OCI-LY7 (cell line): ENCODE results near the gene RAD51B. TPM values are rescaled to one million over a fixed set of nuclear protein-coding genes. Genes with fewer than 3 reads are reported as not detected.

Source experiments
- BruUV-seq: library from RNA; stranded (reverse); fragments of 400-500 nt; replicated peaks from 2 replicates; lab custom pipeline; 2021; lab: Mats Ljungman, UMichigan
- CTCF ChIA-PET: fragments of 300-600 bp; sonication (Branson Sonifier 250); formaldehyde crosslinking; loops from one replicate; lab custom pipeline; 2022; ENCODE audit warnings: antibody characterized with exemption; ENCODE audit not compliant: unreplicated experiment; lab: Charles Lee
- POLR2A ChIA-PET: fragments of 300-600 bp; sonication (Branson Sonifier 250); formaldehyde crosslinking; loops from one replicate; lab custom pipeline; 2022; ENCODE audit warnings: antibody characterized with exemption; lab: Charles Lee
- DNase-seq: peaks from one replicate; pipeline ENCODE4 v3.0.0-alpha.2; 2015; ENCODE audit warnings: low spot score
- H2AFZ ChIP-seq: fragments of 200-600 bp; sonication (generic), shearing (Covaris generic); 2 replicates; pipeline ENCODE4 v1.6.1; 2014; ENCODE audit warnings: mild to moderate bottlenecking, antibody characterized with exemption, low read length, moderate library complexity
- H3K27ac ChIP-seq: fragments of 200-600 bp; sonication (generic); 2 replicates; pipeline ENCODE4 v1.5.1; 2014; ENCODE audit warnings: mixed run types, low read depth, mild to moderate bottlenecking, moderate library complexity, low read length, inconsistent platforms; ENCODE audit not compliant: poor library complexity, severe bottlenecking
- H3K36me3 ChIP-seq: fragments of 200-600 bp; sonication (generic); 2 replicates; pipeline ENCODE4 v1.6.1; 2014; ENCODE audit warnings: mild to moderate bottlenecking, antibody characterized with exemption, low read length, moderate library complexity, mixed read lengths; ENCODE audit not compliant: insufficient read depth
- H3K4me1 ChIP-seq: fragments of 200-600 bp; sonication (generic); 2 replicates; pipeline ENCODE4 v1.5.1; 2014; ENCODE audit warnings: mild to moderate bottlenecking, low read length; ENCODE audit not compliant: insufficient read depth, poor library complexity, severe bottlenecking
- H3K4me2 ChIP-seq: fragments of 200-600 bp; sonication (generic); 2 replicates; pipeline ENCODE4 v1.6.1; 2014; ENCODE audit warnings: mild to moderate bottlenecking, low read length
- H3K4me3 ChIP-seq: fragments of 200-600 bp; sonication (generic); 2 replicates; pipeline ENCODE4 v1.5.1; 2014; ENCODE audit warnings: mild to moderate bottlenecking, low read depth, low read length; ENCODE audit not compliant: poor library complexity, severe bottlenecking
- H3K79me2 ChIP-seq: fragments of 200-600 bp; sonication (generic); 2 replicates; pipeline ENCODE4 v1.6.1; 2016; ENCODE audit warnings: low read depth, mild to moderate bottlenecking, low read length, moderate library complexity, mixed read lengths; ENCODE audit not compliant: insufficient read depth
- H3K9me2 ChIP-seq: fragments of 200-600 bp; sonication (generic); 2 replicates; pipeline ENCODE4 v1.6.1; 2016; ENCODE audit warnings: mild to moderate bottlenecking, low read length, mixed read lengths; ENCODE audit not compliant: insufficient read depth
- H3K9me3 ChIP-seq: fragments of 200-600 bp; sonication (generic); 2 replicates; pipeline ENCODE4 v1.6.1; 2014; ENCODE audit warnings: mild to moderate bottlenecking, mixed run types, low read length, mixed read lengths
- H4K20me1 ChIP-seq: fragments of 200-600 bp; sonication (generic); 2 replicates; pipeline ENCODE4 v1.6.1; 2014; ENCODE audit warnings: mild to moderate bottlenecking, antibody characterized with exemption, low read length, moderate library complexity, mixed read lengths; ENCODE audit not compliant: insufficient read depth
- CTCF ChIP-seq: fragments of 200-600 bp; sonication (generic); conservative IDR thresholded peaks from 2 replicates; pipeline ENCODE4 v1.5.1; 2014; ENCODE audit warnings: mild to moderate bottlenecking, antibody characterized with exemption, low read length, moderate library complexity, mixed read lengths
- EZH2phosphoT487 ChIP-seq: fragments of 200-600 bp; sonication (generic); IDR thresholded peaks from 2 replicates; pipeline ENCODE4 v1.6.1; 2018; ENCODE audit warnings: low read depth, borderline replicate concordance, mild to moderate bottlenecking, mixed run types, antibody characterized with exemption, low read length, moderate library complexity, mixed read lengths
- intact Hi-C: fragments of 100-400 bp; cut with micrococcal nuclease; formaldehyde crosslinking; loops from one replicate; pipeline ENCODE4 v1.10.0; 2022; ENCODE audit not compliant: unreplicated experiment
- total RNA-seq, 2 experiments: library from RNA; depleted of rRNA in 1 of 2; stranded (reverse); fragments of >200 nt in 1 of 2; shearing (Covaris generic) in 1 of 2; gene quantifications; 2 replicates each; pipeline ENCODE4 v1.2.3, GENCODE V29; 2014 to 2022

RAD51B gene
- total RNA-seq, 2 experiments from 2014 or later: 41.4 to 89.9 TPM

- H2AFZ ChIP-seq: peak overlapping the region; percentile 73; the same call in 1 of the 2 replicates
- DNase-seq: no peak
- no peaks in the 10 kb centered on the region for H3K9me3 ChIP-seq
- H3K4me1 ChIP-seq: peaks cover 37% of the 10 kb centered on the region
- intact Hi-C loops: no loop called here
- TF ChIP-seq EZH2phosphoT487 (no peak), CTCF (no peak)
- no peaks in the 10 kb centered on the region for H3K79me2 ChIP-seq
- no peaks in the 10 kb centered on the region for H4K20me1 ChIP-seq
- no peak overlapping the region for H3K27ac ChIP-seq
- H3K9me2 ChIP-seq: no peaks in the 10 kb centered on the region
- BruUV-seq: no TSS peak
- no peak overlapping the region for H3K4me3 ChIP-seq
- CTCF ChIA-PET: interaction anchor here (0.7 kb wide), 1 partner anchor 59 kb away, joined by 3 read pairs; no protein-coding TSS in a partner anchor
- no peaks in the 10 kb centered on the region for H3K36me3 ChIP-seq
- H3K4me2 ChIP-seq: peak overlapping the region; percentile 2; the same call in 1 of the 2 replicates
- POLR2A ChIA-PET: interaction anchor here (0.7 to 3.6 kb wide), 8 partner anchors 9 to 50 kb away, joined by 3 to 15 read pairs (median 3); no protein-coding TSS in a partner anchor
Measured at GRCh38 chr14:68359022-68359836, 539.6 kb downstream of the RAD51B start.

GRCh38 chr14:68359837-68360552, 540.4 kb downstream of the RAD51B start:
- Histone ChIP-seq H2AFZ (peak overlapping the region; percentile 73; the same call in 1 of the 2 replicates), H4K20me1 (no peaks in the 10 kb centered on the region), H3K79me2 (no peaks in the 10 kb centered on the region), H3K36me3 (no peaks in the 10 kb centered on the region), H3K9me2 (no peaks in the 10 kb centered on the region), H3K9me3 (no peaks in the 10 kb centered on the region), H3K27ac (no peak overlapping the region), H3K4me3 (no peak overlapping the region), H3K4me2 (0 out of 2 replicates have a peak overlapping the region, but pooled peaks have one; percentile 2), H3K4me1 (peaks cover 44% of the 10 kb centered on the region)
- BruUV-seq: no TSS peak
- ChIA-PET CTCF (no interaction called here), POLR2A (interaction anchor here (0.5 to 3.6 kb wide), 6 partner anchors 8 to 122 kb away, joined by 3 to 15 read pairs (median 4); no protein-coding TSS in a partner anchor)
- DNase-seq: no peak
- intact Hi-C loops: no loop called here
- TF ChIP-seq EZH2phosphoT487 (no peak), CTCF (no peak)
